Cardiac septum (tissue), 1 donor: Measurements from ENCODE around the gene CLC. TPM values are rescaled to one million over a fixed set of nuclear protein-coding genes. Genes with fewer than 3 reads are reported as not detected.
"Not testable (repeated sequence)": the region's sequence is repeated elsewhere in the genome, so short reads cannot be mapped to it uniquely, and the experiment has no call there.

Experiments used
- DNase-seq: peaks from one replicate; pipeline ENCODE4 v3.0.0-alpha.2; 2020; ENCODE audit warnings: low spot score
- intact Hi-C: fragments of 100-400 bp; cut with DNase I; formaldehyde crosslinking; loops from one replicate; pipeline ENCODE4 v1.14.0; 2022
- total RNA-seq: library from RNA; stranded (reverse); fragmentation: NEBNext Ultra II Directional; extraction: Animal tissue kit (Norgen Biotek cat#: 25700); gene quantifications from one replicate; pipeline ENCODE4 v1.2.1, GENCODE V29; 2021
- donor health status: DM: no; HTN: no; CAD: no.

Gene CLC
- total RNA-seq, 1 donor from 2014 or later, result 0.94 TPM

- intact Hi-C loops, result no loop called here
- DNase-seq, result no peak
These were observed 4.0 kb downstream of the CLC start for GRCh38 chr19:39733841-39734240.

- intact Hi-C loops, result no loop called here
- no peak for DNase-seq
These were observed 6.1 kb downstream of the CLC start for GRCh38 chr19:39731685-39732084.

GRCh38 chr19:39729594-39729993 lies 8.2 kb downstream of the CLC start:
- intact Hi-C loops, result no loop called here
- DNase-seq, result no peak

- DNase-seq, result no peak
- intact Hi-C loops, result no loop called here
These were observed 9.8 kb downstream of the CLC start for GRCh38 chr19:39728040-39728439.

GRCh38 chr19:39727070-39727800 lies 10.6 kb downstream of the CLC start:
- no peak for DNase-seq
- intact Hi-C loops, result no loop called here

GRCh38 chr19:39725995-39726394 lies 11.8 kb downstream of the CLC start:
- intact Hi-C loops, result no loop called here
- DNase-seq, result no peak

- intact Hi-C loops, DNase-seq: not testable (repeated sequence)
These were observed 17.7 kb downstream of the CLC start for GRCh38 chr19:39720144-39720543.

GRCh38 chr19:39710333-39710890 lies 27.4 kb downstream of the CLC start:
- DNase-seq, result no peak
- intact Hi-C loops, result no loop called here

- intact Hi-C loops, result no loop called here
- DNase-seq, result no peak
These were observed 28.6 kb downstream of the CLC start for GRCh38 chr19:39709026-39709872.

GRCh38 chr19:39708594-39708993 lies 29.2 kb downstream of the CLC start:
- intact Hi-C loops, result no loop called here
- DNase-seq, result no peak

GRCh38 chr19:39705578-39706188 lies 32.1 kb downstream of the CLC start:
- intact Hi-C loops, result no loop called here
- DNase-seq, result no peak

- no peak for DNase-seq
- intact Hi-C loops, result no loop called here
These were observed 33.4 kb downstream of the CLC start, which contains the start of gene LGALS14 for GRCh38 chr19:39704181-39705044. LGALS14 (plus strand) TSS chr19:39704481; CDS start chr19:39704529, 48 bp downstream.

GRCh38 chr19:39701291-39701690 lies 36.5 kb downstream of the CLC start:
- intact Hi-C loops, result no loop called here
- no peak for DNase-seq

GRCh38 chr19:39698535-39698934 lies 39.3 kb downstream of the CLC start:
- intact Hi-C loops, result no loop called here

GRCh38 chr19:39696387-39696786 lies 41.4 kb downstream of the CLC start:
- intact Hi-C loops, result no loop called here
- no peak for DNase-seq

More at GRCh38 chr19:39698535-39698934, 39.3 kb downstream of the CLC start:
- no peak for DNase-seq

GRCh38 chr19:39695759-39696158 lies 42.1 kb downstream of the CLC start:
- no peak for DNase-seq
- intact Hi-C loops, result no loop called here

- intact Hi-C loops, result no loop called here
These were observed 45.0 kb downstream of the CLC start for GRCh38 chr19:39692822-39693221.

GRCh38 chr19:39692166-39692565 lies 45.7 kb downstream of the CLC start:
- intact Hi-C loops, result no loop called here
- DNase-seq, result no peak

More at GRCh38 chr19:39692822-39693221, 45.0 kb downstream of the CLC start:
- DNase-seq, result no peak

- intact Hi-C loops, DNase-seq: not testable (repeated sequence)
These were observed 49.2 kb downstream of the CLC start for GRCh38 chr19:39688637-39689036.
